ENCODE measurements around the gene GPR68. TPM values are rescaled to one million over a fixed set of nuclear protein-coding genes. Genes with fewer than 3 reads are reported as not detected.
A peak's percentile ranks its signal among the peaks of the same experiment; 100 is the strongest.

The GPR68 gene
- total and polyA plus RNA-seq, 2 of the 4 experiments (the other 2 are of a cell fraction) = 0.72 to 0.94 TPM

- H3K4me3 ChIP-seq (ENCODE audit: insufficient read depth, low read depth, low read length) = no peak overlapping the region
- ATAC-seq (ENCODE audit: low read depth) (peak; percentile 82), DNase-seq (peak; percentile 62)
- no peak overlapping the region for H3K56ac ChIP-seq (ENCODE audit: extremely low read depth, insufficient read depth, low read length)
- H3K4me1 ChIP-seq (ENCODE audit: control insufficient read depth, insufficient read depth, low read length) = peaks cover 2% of the 10 kb centered on the region; the same call in 1 of the 2 replicates
- no peak overlapping the region for H2BK20ac ChIP-seq (ENCODE audit: low read depth, low read length)
- H4K5ac ChIP-seq (ENCODE audit: low read depth, low read length) = no peak overlapping the region
- in situ Hi-C loops (cut with MboI; ENCODE audit: low sequenced_read_pairs) (loop anchor here (5.0 kb wide), 1 partner anchor 384 kb away; no protein-coding TSS in a partner anchor), intact Hi-C loops (cut with micrococcal nuclease) (loop anchor here (1.0 to 5.0 kb wide), 3 partner anchors 109 to 384 kb away; no protein-coding TSS in a partner anchor), dilution Hi-C loops (cut with HindIII; ENCODE audit: low sequenced_read_pairs, unreplicated experiment) (no loop called here)
- TF ChIP-seq RAD21 (IDR thresholded peaks at IDR 0.05; ENCODE audit: low read length) (peak; percentile 84), CTCF (conservative IDR thresholded peaks at IDR 0.05; ENCODE audit: low read depth, low read length) (peak; percentile 93), SMC3 (IDR thresholded peaks at IDR 0.05; ENCODE audit: low read depth, low read length) (peak; percentile 90), FOS (IDR thresholded peaks at IDR 0.05; ENCODE audit: low read depth, low read length) (no peak), MAZ (IDR thresholded peaks at IDR 0.05; ENCODE audit: borderline replicate concordance, low read depth, low read length) (no peak), POLR2A (IDR thresholded peaks at IDR 0.05; ENCODE audit: low read depth, low read length) (no peak)
- ChIA-PET CTCF (interaction anchor here (1.0 to 4.3 kb wide), 5 partner anchors 9 to 384 kb away, joined by 3 to 41 read pairs (median 6); no protein-coding TSS in a partner anchor), POLR2A (ENCODE audit: unreplicated experiment) (no interaction called here)
- H2BK120ac ChIP-seq (ENCODE audit: low read depth, low read length) = no peak overlapping the region
- no peaks in the 10 kb centered on the region; the same call in 1 of the 2 replicates for H3K27me3 ChIP-seq (ENCODE audit: control insufficient read depth, insufficient read depth, low read length)
- no peak overlapping the region for H3K23ac ChIP-seq (ENCODE audit: low read depth, low read length)
- no peak overlapping the region for H3K27ac ChIP-seq (ENCODE audit: insufficient read depth, low read length)
- no peaks in the 10 kb centered on the region for H4K20me1 ChIP-seq (ENCODE audit: insufficient read depth, low read length)
- no peak overlapping the region for H2AK5ac ChIP-seq (ENCODE audit: low read depth, low read length)
- no peak overlapping the region for H2AFZ ChIP-seq (replicated peaks; ENCODE audit: low read length, poor library complexity)
- no peak overlapping the region for H2BK5ac ChIP-seq (ENCODE audit: low read depth, low read length, poor library complexity, severe bottlenecking)
- no peaks in the 10 kb centered on the region for H3K9me3 ChIP-seq (ENCODE audit: control insufficient read depth, insufficient read depth, low read length)
- H3K14ac ChIP-seq (replicated peaks; ENCODE audit: low read depth, low read length) = no peak overlapping the region
- no peaks in the 10 kb centered on the region for H3K79me1 ChIP-seq (ENCODE audit: low read depth in 1 of 2, low read length in 2 of 2)
- no peak overlapping the region for H3K4me2 ChIP-seq (ENCODE audit: low read depth, low read length)
- no peak overlapping the region for H4K8ac ChIP-seq (ENCODE audit: low read depth in 2 of 2, low read length in 2 of 2)
- no peaks in the 10 kb centered on the region for H3K36me3 ChIP-seq (ENCODE audit: control insufficient read depth, insufficient read depth, low read length)
- peaks cover 2% of the 10 kb centered on the region; the same call in 1 of the 2 replicates for H3K9me1 ChIP-seq (ENCODE audit: insufficient read depth, low read length)
- no peak overlapping the region for H3K4ac ChIP-seq (ENCODE audit: low read depth, low read length)
- no peak overlapping the region for H4K91ac ChIP-seq (ENCODE audit: insufficient read depth, low read depth, low read length)
- no peak overlapping the region for H2AK9ac ChIP-seq (replicated peaks; ENCODE audit: low read depth, low read length, poor library complexity)
- no CpG with 5 or more reads among the region's 7 CpGs for WGBS, 2 experiments (ENCODE audit: extremely low coverage in 2 of 2, insufficient read length in 1 of 2)
- H3K18ac ChIP-seq (ENCODE audit: low read depth, low read length) = no peak overlapping the region
- no peak overlapping the region for H3K9ac ChIP-seq (ENCODE audit: low read depth, low read length)
- H2BK15ac ChIP-seq (ENCODE audit: low read depth, low read length) = no peak overlapping the region
- no TSS peak for BruUV-seq (replicated peaks)
Measured at GRCh38 chr14:91286530-91286937, 42.0 kb upstream of the GPR68 start.

Measured in IMR-90 (cell line).